ENCODE measurements around the gene CELSR1. TPM values are rescaled to one million over a fixed set of nuclear protein-coding genes. Genes with fewer than 3 reads are reported as not detected.

The CELSR1 gene
- total and polyA plus RNA-seq, 2 of the 13 experiments (the other 11 are each of a cell fraction or from before 2014, with no cell fraction given) = 0.78 to 1.8 TPM

DNA sequence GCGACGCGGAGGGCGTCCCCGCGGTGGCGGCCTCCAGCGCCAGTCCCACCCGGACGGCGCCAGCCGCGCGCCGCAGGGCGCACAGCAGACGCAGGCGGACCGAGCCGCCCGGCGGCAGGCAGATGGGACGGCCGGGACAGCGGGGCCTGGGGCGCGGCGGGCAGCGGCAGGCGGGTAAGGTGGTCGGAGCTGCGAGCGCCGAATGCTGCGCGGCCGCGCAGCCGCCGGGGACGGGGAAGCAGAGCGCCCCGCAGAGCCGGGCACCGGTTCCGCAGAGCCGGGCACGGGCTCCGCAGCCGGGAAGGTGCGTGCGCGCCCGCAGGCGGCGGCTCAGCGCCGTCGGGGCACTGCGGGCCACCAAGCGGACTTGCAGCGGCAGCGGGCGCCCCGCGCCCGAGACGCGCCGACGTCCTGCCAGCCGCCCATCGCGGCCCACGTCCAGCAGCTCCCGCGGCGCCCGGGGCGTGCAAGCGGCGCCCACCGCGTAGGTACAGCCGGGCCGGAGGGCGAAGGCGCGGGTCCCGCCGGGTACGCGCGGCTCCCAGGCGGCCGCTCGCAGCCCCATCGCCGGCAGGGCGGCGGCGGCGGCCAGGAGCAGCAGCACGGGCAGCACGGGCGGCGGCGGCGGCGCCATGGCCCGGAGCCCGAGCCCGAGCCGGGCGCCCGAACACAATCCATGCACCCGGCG, 739 bp downstream of the CELSR1 start:
- Histone ChIP-seq H3K9ac (ENCODE audit: insufficient read depth, low read depth, low read length) (no peak overlapping the region), H3K36me3 (replicated peaks in 1 of 2; ENCODE audit: control insufficient read depth in 1 of 2, insufficient read depth in 2 of 2, low read length in 2 of 2) (no peaks in the 10 kb centered on the region), H2AFZ (ENCODE audit: low read length) (no peak overlapping the region), H3K4me2 (ENCODE audit: low read depth, low read length) (no peak overlapping the region), H3K79me2 (ENCODE audit: insufficient read depth, low read length) (no peaks in the 10 kb centered on the region), H3K27ac (ENCODE audit: extremely low read length, insufficient read depth, low read length) (no peak overlapping the region), H4K20me1 (ENCODE audit: insufficient read depth, low read length) (no peaks in the 10 kb centered on the region), H3K4me3 (replicated peaks in 1 of 3; ENCODE audit: insufficient read depth in 1 of 3, low read depth in 2 of 3, low read length in 3 of 3) (no peak overlapping the region), H3K4me1 (ENCODE audit: insufficient read depth, low read length) (peaks cover 26% of the 10 kb centered on the region), H3K27me3 (ENCODE audit: control insufficient read depth in 1 of 2, insufficient read depth in 2 of 2, low read length in 2 of 2) (peaks cover 5 to 32% of the 10 kb centered on the region in 2 experiments), H3K9me3 (ENCODE audit: low read length) (no peaks in the 10 kb centered on the region)
- ATAC-seq (no peak), FAIRE-seq (no peak), DNase-seq (ENCODE audit: low spot score) (no peak)
- CTCF ChIA-PET (ENCODE audit: low intra/inter-chr PET ratio, low total read pairs) = no interaction called here
- POLR2A ChIA-PET = no interaction called here
- intact Hi-C loops (cut with micrococcal nuclease; ENCODE audit: unreplicated experiment) (no loop called here), in situ Hi-C loops (cut with HindIII; ENCODE audit: extremely low pct_ligation_motif_present, low pct_unique_long_range_greater_than_20kb) (loop anchor here (5.0 to 25.0 kb wide), 2 partner anchors 169 to 399 kb away; no protein-coding TSS in a partner anchor)
- 98% methylated on average over 68 of the region's 118 CpGs for WGBS (ENCODE audit: low lambda C conversion rate)
- no TSS peak for BruUV-seq (replicated peaks)
- TF ChIP-seq, protein P1, sequence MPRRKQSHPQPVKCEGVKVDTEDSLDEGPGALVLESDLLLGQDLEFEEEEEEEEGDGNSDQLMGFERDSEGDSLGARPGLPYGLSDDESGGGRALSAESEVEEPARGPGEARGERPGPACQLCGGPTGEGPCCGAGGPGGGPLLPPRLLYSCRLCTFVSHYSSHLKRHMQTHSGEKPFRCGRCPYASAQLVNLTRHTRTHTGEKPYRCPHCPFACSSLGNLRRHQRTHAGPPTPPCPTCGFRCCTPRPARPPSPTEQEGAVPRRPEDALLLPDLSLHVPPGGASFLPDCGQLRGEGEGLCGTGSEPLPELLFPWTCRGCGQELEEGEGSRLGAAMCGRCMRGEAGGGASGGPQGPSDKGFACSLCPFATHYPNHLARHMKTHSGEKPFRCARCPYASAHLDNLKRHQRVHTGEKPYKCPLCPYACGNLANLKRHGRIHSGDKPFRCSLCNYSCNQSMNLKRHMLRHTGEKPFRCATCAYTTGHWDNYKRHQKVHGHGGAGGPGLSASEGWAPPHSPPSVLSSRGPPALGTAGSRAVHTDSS (CRISPR knock-in tag; conservative IDR thresholded peaks at IDR 0.05) = no peak
- no peak for TF ChIP-seq ZNF562 (CRISPR knock-in tag; IDR thresholded peaks at IDR 0.05; ENCODE audit: borderline replicate concordance)
- no peak for TF ChIP-seq MLLT10 (CRISPR knock-in tag; IDR thresholded peaks at IDR 0.05)
- TF ChIP-seq HMG20A (CRISPR knock-in tag; IDR thresholded peaks at IDR 0.05; ENCODE audit: borderline replicate concordance) = no peak
- TF ChIP-seq PAWR (CRISPR knock-in tag; IDR thresholded peaks at IDR 0.05; ENCODE audit: borderline replicate concordance) = no peak
- TF ChIP-seq, protein P2, sequence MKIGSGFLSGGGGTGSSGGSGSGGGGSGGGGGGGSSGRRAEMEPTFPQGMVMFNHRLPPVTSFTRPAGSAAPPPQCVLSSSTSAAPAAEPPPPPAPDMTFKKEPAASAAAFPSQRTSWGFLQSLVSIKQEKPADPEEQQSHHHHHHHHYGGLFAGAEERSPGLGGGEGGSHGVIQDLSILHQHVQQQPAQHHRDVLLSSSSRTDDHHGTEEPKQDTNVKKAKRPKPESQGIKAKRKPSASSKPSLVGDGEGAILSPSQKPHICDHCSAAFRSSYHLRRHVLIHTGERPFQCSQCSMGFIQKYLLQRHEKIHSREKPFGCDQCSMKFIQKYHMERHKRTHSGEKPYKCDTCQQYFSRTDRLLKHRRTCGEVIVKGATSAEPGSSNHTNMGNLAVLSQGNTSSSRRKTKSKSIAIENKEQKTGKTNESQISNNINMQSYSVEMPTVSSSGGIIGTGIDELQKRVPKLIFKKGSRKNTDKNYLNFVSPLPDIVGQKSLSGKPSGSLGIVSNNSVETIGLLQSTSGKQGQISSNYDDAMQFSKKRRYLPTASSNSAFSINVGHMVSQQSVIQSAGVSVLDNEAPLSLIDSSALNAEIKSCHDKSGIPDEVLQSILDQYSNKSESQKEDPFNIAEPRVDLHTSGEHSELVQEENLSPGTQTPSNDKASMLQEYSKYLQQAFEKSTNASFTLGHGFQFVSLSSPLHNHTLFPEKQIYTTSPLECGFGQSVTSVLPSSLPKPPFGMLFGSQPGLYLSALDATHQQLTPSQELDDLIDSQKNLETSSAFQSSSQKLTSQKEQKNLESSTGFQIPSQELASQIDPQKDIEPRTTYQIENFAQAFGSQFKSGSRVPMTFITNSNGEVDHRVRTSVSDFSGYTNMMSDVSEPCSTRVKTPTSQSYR (CRISPR knock-in tag; IDR thresholded peaks at IDR 0.05; ENCODE audit: borderline replicate concordance) = no peak
- TF ChIP-seq, protein P3, sequence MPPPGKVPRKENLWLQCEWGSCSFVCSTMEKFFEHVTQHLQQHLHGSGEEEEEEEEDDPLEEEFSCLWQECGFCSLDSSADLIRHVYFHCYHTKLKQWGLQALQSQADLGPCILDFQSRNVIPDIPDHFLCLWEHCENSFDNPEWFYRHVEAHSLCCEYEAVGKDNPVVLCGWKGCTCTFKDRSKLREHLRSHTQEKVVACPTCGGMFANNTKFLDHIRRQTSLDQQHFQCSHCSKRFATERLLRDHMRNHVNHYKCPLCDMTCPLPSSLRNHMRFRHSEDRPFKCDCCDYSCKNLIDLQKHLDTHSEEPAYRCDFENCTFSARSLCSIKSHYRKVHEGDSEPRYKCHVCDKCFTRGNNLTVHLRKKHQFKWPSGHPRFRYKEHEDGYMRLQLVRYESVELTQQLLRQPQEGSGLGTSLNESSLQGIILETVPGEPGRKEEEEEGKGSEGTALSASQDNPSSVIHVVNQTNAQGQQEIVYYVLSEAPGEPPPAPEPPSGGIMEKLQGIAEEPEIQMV (CRISPR knock-in tag; IDR thresholded peaks at IDR 0.05; ENCODE audit: low read depth) = no peak
- TF ChIP-seq, protein P4, sequence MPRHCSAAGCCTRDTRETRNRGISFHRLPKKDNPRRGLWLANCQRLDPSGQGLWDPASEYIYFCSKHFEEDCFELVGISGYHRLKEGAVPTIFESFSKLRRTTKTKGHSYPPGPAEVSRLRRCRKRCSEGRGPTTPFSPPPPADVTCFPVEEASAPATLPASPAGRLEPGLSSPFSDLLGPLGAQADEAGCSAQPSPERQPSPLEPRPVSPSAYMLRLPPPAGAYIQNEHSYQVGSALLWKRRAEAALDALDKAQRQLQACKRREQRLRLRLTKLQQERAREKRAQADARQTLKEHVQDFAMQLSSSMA (CRISPR knock-in tag; IDR thresholded peaks at IDR 0.05) = no peak
- no peak for TF ChIP-seq HNRNPK (IDR thresholded peaks at IDR 0.05; ENCODE audit: low read depth, low read length, poor library complexity, severe bottlenecking)
- no peak for TF ChIP-seq NR2F6 (IDR thresholded peaks at IDR 0.05)
- no peak for TF ChIP-seq NR2F6 (CRISPR knock-in tag; IDR thresholded peaks at IDR 0.05)
- TF ChIP-seq, protein P5, sequence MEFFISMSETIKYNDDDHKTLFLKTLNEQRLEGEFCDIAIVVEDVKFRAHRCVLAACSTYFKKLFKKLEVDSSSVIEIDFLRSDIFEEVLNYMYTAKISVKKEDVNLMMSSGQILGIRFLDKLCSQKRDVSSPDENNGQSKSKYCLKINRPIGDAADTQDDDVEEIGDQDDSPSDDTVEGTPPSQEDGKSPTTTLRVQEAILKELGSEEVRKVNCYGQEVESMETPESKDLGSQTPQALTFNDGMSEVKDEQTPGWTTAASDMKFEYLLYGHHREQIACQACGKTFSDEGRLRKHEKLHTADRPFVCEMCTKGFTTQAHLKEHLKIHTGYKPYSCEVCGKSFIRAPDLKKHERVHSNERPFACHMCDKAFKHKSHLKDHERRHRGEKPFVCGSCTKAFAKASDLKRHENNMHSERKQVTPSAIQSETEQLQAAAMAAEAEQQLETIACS (CRISPR knock-in tag; IDR thresholded peaks at IDR 0.05) = no peak
- TF ChIP-seq, protein P6, sequence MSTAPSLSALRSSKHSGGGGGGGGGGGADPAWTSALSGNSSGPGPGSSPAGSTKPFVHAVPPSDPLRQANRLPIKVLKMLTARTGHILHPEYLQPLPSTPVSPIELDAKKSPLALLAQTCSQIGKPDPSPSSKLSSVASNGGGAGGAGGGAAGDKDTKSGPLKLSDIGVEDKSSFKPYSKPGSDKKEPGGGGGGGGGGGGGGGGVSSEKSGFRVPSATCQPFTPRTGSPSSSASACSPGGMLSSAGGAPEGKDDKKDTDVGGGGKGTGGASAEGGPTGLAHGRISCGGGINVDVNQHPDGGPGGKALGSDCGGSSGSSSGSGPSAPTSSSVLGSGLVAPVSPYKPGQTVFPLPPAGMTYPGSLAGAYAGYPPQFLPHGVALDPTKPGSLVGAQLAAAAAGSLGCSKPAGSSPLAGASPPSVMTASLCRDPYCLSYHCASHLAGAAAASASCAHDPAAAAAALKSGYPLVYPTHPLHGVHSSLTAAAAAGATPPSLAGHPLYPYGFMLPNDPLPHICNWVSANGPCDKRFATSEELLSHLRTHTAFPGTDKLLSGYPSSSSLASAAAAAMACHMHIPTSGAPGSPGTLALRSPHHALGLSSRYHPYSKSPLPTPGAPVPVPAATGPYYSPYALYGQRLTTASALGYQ (CRISPR knock-in tag; IDR thresholded peaks at IDR 0.05) = no peak
- TF ChIP-seq ZNF615 (CRISPR knock-in tag; IDR thresholded peaks at IDR 0.05; ENCODE audit: borderline replicate concordance) = no peak
